Measurements from ENCODE around the gene SMPD1.
A peak's percentile ranks its signal among the peaks of the same experiment; 100 is the strongest.

Gene SMPD1

DNA sequence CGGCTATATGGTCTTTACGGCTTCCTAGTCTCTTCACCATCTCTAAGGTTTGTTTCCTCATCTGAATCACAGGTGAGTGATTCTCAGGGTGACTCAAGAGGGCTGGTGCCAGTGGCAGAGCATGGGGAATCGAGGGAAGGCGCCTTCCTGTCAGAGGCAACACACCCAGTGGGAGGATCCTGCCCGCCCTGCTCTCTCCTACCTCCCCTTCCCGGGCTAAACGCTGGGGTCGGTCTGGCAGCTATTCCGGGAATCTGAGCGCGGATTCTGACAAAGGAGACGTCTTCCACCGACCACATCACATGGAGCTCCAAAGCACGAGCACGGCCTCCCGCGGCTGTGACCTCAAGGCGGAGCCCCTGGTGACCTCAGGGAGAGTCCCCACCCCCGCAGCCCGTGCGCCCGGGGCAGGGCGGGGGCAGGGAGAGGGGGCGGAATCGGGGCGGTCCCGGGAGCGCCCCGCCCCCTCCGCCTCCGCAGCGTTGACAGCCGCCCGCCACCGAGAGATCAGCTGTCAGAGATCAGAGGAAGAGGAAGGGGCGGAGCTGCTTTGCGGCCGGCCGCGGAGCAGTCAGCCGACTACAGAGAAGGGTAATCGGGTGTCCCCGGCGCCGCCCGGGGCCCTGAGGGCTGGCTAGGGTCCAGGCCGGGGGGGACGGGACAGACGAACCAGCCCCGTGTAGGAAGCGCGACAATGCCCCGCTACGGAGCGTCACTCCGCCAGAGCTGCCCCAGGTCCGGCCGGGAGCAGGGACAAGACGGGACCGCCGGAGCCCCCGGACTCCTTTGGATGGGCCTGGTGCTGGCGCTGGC lies at the start of gene SMPD1:
Gene SMPD1, plus strand, starts transcription at position 570 of the 813 bp plus-strand sequence. Its CDS starts 125 bp downstream, at position 695.
- DNase-seq (ENCODE audit: low read depth), result peak; percentile 79

GRCh38 chr11:6345366-6345765 lies 44.9 kb upstream of the SMPD1 start:
- peak; percentile 7 for DNase-seq (ENCODE audit: low read depth)

- no peak for DNase-seq (ENCODE audit: low read depth)
Observed at GRCh38 chr11:6350043-6350442, 40.2 kb upstream of the SMPD1 start.

DNA sequence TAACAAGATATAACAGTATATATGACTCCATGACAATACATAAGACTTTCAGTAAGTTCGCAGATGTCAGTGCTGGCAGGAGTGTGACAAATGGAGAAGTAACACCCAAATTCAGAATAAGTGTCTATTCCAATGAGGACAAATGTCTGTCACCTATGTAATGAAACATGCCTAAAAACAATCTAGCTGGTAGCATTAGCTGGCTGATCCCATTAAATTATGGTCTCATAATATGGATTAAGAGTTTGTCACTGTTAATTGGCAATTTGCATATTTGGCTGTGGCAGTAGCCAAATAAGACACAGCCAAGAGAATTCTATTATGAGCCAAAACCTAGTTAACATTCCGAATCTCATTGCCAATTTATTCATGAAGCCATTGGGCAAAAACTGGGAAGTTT lies 39.8 kb upstream of the SMPD1 start:
- no peak for DNase-seq (ENCODE audit: low read depth)

DNA sequence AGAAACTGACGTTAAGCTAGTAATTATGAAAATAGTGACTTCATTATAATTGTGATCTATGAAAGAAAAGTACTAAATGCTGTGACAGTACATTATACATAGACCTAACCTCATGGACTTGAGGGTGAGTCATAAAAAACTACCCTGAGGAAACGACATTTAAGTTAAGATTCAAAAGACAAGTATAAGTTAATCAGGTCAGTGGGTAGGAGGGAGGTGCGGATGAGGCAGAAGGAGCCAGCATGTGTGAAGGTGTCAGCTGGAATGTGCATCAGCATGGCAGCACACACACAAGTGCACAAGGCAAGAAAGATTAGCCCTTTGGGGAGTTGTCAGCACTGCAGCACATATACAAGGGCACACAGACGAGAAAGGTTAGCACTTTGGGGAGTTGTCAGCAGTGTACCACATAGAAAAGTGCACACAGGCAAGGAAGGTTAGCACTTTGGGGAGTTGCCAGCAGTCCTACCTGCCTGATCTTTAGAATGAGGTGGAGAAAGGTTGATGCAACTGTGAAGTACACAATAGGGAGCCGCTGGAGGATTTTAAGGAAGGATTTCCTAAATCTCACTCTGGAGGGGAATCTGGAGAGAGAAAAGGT lies 38.4 kb upstream of the SMPD1 start:
- DNase-seq (ENCODE audit: low read depth), result no peak

DNA sequence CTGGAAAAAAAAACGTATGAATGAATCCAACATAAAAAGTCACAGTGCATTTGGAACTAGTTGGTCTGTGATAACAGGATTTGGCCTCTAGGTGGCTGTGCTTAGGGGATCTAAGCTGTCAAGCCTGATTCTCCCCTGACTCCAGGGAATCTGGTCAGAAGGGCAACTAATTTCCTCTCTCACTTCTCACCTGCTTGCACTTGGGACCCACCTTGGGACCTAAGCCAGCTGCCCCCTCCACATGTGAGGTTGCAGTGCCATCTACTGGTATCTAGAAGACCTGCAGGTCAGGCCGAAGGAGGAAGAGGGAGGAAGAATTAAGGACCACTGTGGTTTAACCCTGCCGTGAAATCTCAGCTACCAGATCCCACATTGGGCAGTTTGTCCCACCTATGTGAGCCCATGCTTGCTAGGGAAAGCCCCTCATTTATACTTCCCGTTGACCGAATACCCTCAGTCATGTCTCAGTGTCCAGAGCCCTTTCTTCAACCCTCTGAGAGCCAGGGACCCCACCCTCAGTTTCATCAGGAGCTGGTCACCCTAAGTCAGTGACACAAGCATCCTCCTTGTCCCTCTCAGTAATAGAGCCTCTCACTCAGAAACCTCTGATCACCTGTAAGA lies 36.8 kb upstream of the SMPD1 start:
- DNase-seq (ENCODE audit: low read depth), result peak; percentile 32

GRCh38 chr11:6354651-6355485 lies 35.4 kb upstream of the SMPD1 start:
- DNase-seq (ENCODE audit: low read depth), result no peak

GRCh38 chr11:6356503-6357055 lies 33.7 kb upstream of the SMPD1 start:
- no peak for DNase-seq (ENCODE audit: low read depth)

GRCh38 chr11:6357222-6357621 lies 33.1 kb upstream of the SMPD1 start:
- peak; percentile 81 for DNase-seq (ENCODE audit: low read depth)

DNA sequence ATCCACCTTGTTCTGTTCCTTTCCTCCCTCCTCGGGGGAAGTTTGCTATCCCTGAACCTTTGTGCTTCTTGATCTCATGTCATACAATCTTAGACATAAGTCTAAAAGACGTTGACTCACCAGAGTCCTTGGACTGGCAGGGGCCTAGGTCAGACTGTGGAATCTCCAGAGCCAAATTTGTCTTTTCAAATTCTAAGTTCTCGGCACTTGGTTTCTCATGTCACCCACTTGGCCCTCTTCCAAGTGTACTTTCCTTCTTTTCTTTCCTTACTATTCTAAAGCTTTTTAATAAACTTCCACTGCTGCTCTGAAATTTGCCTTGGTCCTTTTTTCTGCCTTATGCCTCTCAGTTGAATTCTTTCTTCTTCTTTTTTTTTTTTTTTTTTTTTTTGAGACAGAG lies 30.1 kb upstream of the SMPD1 start:
- DNase-seq (ENCODE audit: low read depth), result no peak

GRCh38 chr11:6362185-6362872 lies 27.9 kb upstream of the SMPD1 start:
- DNase-seq (ENCODE audit: low read depth), result no peak

DNA sequence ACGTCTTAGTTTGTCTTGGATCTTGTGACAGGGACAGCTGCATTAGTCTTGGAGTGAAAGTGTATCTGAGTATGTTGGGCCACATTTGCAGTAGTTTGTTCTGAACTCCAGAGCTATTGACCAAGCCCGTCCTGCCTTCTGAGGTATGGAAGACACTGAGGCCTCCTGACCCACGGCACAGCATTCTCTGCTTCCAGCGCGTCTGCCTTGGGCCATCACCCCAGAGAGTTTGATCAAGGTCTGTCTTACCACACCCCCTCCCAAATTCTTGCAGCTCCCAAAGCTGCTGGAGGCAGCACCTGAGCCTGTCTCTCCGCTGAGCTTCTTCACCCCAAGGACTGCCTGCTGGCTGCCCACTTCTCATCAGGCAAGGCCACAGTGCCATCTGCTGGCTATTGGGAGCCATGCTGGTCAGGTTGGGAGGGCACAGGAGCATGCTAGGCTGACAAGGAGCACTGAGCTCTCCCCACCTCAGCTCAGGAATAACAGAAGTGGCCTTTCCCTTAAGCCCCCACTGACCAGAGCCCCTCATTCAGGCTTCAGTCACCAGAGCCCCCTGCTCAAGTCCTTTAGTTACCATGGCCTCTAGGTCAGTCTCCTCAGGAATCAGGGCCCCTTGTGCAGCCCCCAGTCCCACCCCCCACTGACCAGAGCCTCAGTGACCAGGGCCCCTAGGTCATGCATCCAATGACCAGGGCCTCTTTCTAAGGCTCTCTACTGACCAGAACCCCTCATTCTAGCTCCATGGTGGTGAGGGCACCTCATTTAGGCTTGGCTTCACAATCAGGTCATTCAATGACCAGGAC lies 27.2 kb upstream of the SMPD1 start:
- peak; percentile 66 for DNase-seq (ENCODE audit: low read depth)

- no peak for DNase-seq (ENCODE audit: low read depth)
Observed at GRCh38 chr11:6365659-6366058, 24.6 kb upstream of the SMPD1 start.

- peak; percentile 10 for DNase-seq (ENCODE audit: low read depth)
Observed at GRCh38 chr11:6371825-6372224, 18.4 kb upstream of the SMPD1 start.

DNA sequence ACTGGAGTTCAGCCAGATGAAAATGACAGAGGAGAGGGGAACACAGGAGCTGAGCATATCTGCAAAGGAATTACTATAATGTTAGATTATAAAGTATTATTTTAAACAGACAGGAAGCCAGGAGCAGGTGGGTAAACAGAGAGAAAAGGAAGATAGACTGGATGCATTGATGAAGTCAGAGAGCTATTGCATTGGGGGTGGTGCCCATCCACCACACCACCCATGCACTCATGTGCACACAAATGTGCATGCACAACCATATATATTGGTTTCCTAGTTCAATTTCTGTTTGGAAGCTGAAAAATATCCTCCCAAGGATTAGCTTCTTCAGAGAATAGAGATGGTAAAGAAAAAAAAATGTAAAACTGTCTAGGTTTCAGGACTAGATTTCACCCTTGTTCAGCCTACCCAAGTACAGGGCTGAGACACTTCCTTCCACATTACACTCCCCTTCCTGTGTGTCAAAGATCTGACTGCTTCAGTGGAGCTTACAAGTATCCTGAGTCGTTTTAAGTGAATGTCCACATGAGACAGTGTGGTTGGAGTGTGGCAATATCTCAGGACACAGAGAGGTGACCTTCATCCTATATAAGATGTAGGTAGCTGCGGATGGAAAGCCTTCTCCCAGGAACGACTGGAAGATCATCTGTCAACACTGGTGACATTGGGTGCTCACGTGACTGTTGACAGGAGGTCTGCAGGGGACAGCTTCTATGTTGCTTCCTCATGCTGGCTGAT lies 12.2 kb upstream of the SMPD1 start:
- no peak for DNase-seq (ENCODE audit: low read depth)

- no peak for DNase-seq (ENCODE audit: low read depth)
Observed at GRCh38 chr11:6378640-6378989, 11.7 kb upstream of the SMPD1 start.

- DNase-seq (ENCODE audit: low read depth), result no peak
Observed at GRCh38 chr11:6385046-6385777, 5.1 kb upstream of the SMPD1 start.

DNA sequence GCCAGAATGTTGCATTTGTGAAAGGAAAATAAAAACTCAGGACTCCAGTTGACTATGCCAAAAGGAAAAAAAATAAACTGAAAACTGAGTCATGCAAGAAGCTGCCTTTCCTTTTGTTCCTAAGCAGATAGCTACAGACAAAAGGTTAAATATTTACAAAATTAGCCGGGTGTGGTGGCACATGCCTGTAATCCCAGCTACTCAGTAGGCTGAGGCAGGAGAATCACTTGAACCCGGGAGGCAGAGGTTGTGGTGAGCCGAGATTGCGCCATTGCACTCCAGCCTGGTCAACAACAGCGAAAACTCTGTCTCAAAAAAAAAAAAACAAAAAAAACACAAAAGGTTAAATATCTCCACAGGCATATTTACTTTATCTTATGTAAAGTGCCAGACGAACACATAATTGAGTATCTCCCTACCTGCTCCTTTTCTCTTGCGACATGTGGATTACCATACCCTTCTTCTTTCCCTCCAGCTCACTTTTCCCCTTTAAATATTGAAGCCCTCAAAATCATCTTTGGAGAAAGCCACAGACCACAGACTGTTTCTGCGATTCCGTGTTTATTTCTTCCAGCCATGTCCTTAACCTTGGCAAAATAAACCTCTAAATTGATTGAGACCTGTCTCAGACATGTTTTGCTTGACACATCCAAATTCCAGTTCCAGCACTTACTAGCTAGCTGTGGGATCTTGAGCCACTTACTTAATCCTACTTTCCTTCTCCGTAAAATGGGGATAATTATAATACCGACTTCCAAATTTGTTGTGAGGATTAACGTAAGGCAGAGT lies 2.3 kb upstream of the SMPD1 start:
- DNase-seq (ENCODE audit: low read depth), result peak; percentile 57
